NB4 (cell line): ENCODE measurements around the gene ZSCAN9.
A peak's percentile ranks its signal among the peaks of the same experiment; 100 is the strongest.

ENCODE experiments used
- DNase-seq: peaks from one replicate; pipeline ENCODE4 v3.0.0; 2010; ENCODE audit warnings: low read depth
- H3K4me3 ChIP-seq: one replicate; pipeline ENCODE4 v1.5.1; 2011; ENCODE audit warnings: mild to moderate bottlenecking, low read depth, low read length, moderate library complexity
- MYC ChIP-seq: IDR thresholded peaks from 2 replicates; pipeline ENCODE4 v1.6.1; 2011; ENCODE audit warnings: low read depth, low read length
- POLR2A ChIP-seq: IDR thresholded peaks from 2 replicates; pipeline ENCODE4 v1.6.1; 2011; ENCODE audit warnings: mild to moderate bottlenecking; ENCODE audit not compliant: insufficient read length; ENCODE audit errors: extremely low read depth
- TF ChIP-seq, protein P1 (sequence below): IDR thresholded peaks from one replicate; pipeline ENCODE4 v1.5.1; 2012; ENCODE audit warnings: low read depth, low read length
- TF ChIP-seq, protein P2 (sequence below): IDR thresholded peaks from 2 replicates; pipeline ENCODE4 v1.6.1; 2011; ENCODE audit warnings: low read depth, low read length

Gene ZSCAN9

DNA sequence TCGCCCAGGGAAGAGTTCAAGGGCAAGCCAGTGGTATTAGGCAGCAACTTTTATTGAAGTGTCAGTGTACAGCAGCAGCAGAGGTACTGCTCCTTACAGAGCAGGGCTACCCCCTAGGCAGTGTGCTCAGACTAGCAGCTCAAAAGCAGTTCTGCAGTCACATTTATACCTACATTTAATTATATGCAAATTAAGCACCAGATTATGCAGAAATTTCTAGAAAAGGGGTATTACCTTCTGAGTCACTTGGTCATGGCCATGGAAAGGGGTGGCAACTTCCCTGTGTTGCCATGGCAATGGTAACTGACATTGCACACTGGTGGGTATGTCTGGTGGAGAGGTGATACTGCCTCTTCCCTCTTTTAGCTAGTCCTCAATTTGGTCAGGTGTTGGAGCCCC lies 29.0 kb downstream of the ZSCAN9 start:
- peak; percentile 69 for DNase-seq
- no peak overlapping the region for H3K4me3 ChIP-seq
- TF ChIP-seq, protein P1, sequence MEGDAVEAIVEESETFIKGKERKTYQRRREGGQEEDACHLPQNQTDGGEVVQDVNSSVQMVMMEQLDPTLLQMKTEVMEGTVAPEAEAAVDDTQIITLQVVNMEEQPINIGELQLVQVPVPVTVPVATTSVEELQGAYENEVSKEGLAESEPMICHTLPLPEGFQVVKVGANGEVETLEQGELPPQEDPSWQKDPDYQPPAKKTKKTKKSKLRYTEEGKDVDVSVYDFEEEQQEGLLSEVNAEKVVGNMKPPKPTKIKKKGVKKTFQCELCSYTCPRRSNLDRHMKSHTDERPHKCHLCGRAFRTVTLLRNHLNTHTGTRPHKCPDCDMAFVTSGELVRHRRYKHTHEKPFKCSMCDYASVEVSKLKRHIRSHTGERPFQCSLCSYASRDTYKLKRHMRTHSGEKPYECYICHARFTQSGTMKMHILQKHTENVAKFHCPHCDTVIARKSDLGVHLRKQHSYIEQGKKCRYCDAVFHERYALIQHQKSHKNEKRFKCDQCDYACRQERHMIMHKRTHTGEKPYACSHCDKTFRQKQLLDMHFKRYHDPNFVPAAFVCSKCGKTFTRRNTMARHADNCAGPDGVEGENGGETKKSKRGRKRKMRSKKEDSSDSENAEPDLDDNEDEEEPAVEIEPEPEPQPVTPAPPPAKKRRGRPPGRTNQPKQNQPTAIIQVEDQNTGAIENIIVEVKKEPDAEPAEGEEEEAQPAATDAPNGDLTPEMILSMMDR = no peak
- TF ChIP-seq POLR2A (no peak), MYC (no peak)
- TF ChIP-seq, protein P2, sequence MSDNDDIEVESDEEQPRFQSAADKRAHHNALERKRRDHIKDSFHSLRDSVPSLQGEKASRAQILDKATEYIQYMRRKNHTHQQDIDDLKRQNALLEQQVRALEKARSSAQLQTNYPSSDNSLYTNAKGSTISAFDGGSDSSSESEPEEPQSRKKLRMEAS = no peak

DNA sequence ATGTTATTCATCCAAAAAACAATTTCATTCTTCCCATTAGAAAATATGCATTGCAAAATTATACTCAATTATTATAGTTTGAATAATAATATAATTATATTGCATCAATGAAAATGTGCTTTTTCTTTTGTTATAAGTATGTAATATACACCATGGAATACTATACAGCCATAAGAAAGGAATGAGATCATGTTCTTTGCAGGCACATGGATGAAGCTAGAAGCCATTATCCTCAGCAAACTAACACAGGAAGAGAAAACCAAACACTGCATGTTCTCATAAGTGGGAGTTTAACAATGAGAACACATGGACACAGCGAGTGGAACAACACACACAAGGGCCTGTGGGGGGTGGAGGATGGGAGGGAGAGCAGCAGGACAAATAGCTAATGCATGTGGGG lies 32.0 kb downstream of the ZSCAN9 start:
- H3K4me3 ChIP-seq = no peak overlapping the region
- no peak for TF ChIP-seq POLR2A
- no peak for DNase-seq

- H3K4me3 ChIP-seq = no peak within 1 kb of the TSS
- no peak for DNase-seq
- TF ChIP-seq, protein P1 = no peak
- TF ChIP-seq POLR2A (no peak), MYC (no peak)
- TF ChIP-seq, protein P2 = no peak
These were observed 34.1 kb downstream of the ZSCAN9 start, which contains the start of gene NKAPL for GRCh38 chr6:28258877-28259777. Gene NKAPL, plus strand, starts transcription at chr6:28259297. Its CDS starts 75 bp downstream, at chr6:28259372.

DNA sequence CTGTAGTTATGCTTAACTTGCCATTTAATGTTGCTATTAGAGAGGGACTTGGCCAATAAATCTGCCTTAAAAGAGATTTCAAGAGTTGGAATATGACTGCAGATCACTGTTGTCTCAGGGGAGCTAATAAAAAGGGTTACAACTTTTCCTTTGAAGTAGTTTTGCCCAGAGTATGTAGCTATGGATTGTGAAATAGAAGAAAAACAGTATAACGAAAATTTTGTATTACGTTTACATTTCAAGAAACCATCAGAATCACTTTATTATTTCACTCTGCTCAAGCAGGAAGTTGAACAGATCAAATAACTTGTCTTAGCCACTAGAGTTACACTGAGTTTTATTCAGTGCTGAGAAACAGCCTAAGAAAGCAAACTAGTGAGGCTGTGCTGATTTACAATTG lies 38.8 kb downstream of the ZSCAN9 start:
- TF ChIP-seq MYC (no peak), POLR2A (no peak)
- TF ChIP-seq, protein P2 = no peak
- TF ChIP-seq, protein P1 = no peak
- DNase-seq = peak; percentile 25
- H3K4me3 ChIP-seq = no peak overlapping the region

GRCh38 chr6:28264834-28265401 lies 39.8 kb downstream of the ZSCAN9 start:
- no peak for DNase-seq
- no peak overlapping the region for H3K4me3 ChIP-seq
- no peak for TF ChIP-seq MYC
- TF ChIP-seq, protein P2 = no peak
- TF ChIP-seq, protein P1 = no peak

DNA sequence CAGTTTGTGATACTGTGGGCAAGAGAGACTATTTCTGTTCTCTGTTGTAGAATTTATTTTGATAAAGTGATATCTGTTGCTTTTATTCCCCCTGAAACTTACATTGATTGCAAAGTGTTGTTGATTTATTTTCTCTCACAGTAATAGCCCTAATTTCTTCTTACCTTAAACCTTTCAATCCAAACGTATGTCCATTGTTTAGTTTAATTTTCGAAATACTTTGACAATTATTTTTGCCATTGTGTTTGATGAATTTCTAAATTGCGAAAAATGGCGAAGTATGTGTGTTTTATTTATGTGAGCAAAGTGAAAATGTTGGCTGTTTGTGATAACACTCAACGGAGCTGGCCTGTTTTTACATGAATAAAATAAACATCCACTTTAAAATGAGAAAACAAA lies 41.5 kb downstream of the ZSCAN9 start:
- no peak for DNase-seq
- H3K4me3 ChIP-seq = peak overlapping the region; percentile 84
- no peak for TF ChIP-seq MYC
